Activated CD4-positive, alpha-beta memory T cell treated with anti-CD3 and anti-CD28 coated beads, Interleukin-2, amount 10 ng/mL, durations not matched to agents 7 days and 5 days (primary cell): Measurements from ENCODE around the gene CHAF1A. TPM values are rescaled to one million over a fixed set of nuclear protein-coding genes. Genes with fewer than 3 reads are reported as not detected.

ENCODE experiments used
- CTCF ChIA-PET: fragments of 350-600 bp; sonication (Branson Sonifier 250); formaldehyde crosslinking; loops from one replicate; lab custom pipeline; 2021; ENCODE audit warnings: antibody characterized with exemption, inconsistent platforms; lab: Charles Lee
- POLR2A ChIA-PET: fragments of 350-600 bp; sonication (Branson Sonifier 250); formaldehyde crosslinking; loops from one replicate; lab custom pipeline; 2021; ENCODE audit warnings: antibody characterized with exemption; lab: Charles Lee
- DNase-seq: peaks from one replicate; pipeline ENCODE4 v3.0.0-alpha.2; 2020
- H3K27ac Mint-ChIP-seq: one replicate; pipeline ENCODE4 v1.8.0; 2021; ENCODE audit warnings: mild to moderate bottlenecking, mixed read lengths
- H3K27me3 Mint-ChIP-seq: one replicate; pipeline ENCODE4 v1.8.0; 2021; ENCODE audit warnings: mixed read lengths
- H3K36me3 Mint-ChIP-seq: one replicate; pipeline ENCODE4 v1.8.0; 2021; ENCODE audit warnings: low read depth, mixed read lengths
- H3K4me1 Mint-ChIP-seq: one replicate; pipeline ENCODE4 v1.8.0; 2021; ENCODE audit warnings: mixed read lengths
- H3K4me3 Mint-ChIP-seq: one replicate; pipeline ENCODE4 v1.8.0; 2021; ENCODE audit warnings: mild to moderate bottlenecking, mixed read lengths
- H3K9me3 Mint-ChIP-seq: one replicate; pipeline ENCODE4 v1.8.0; 2021; ENCODE audit warnings: mixed read lengths
- total RNA-seq, 2 experiments: library from RNA; stranded (reverse); gene quantifications; one replicate each; pipeline ENCODE4 v1.2.3, GENCODE V29; 2021

The CHAF1A gene
- total RNA-seq, 2 experiments from 2014 or later, result 71.7 to 82.5 TPM

GRCh38 chr19:4467835-4468234 lies 65.4 kb downstream of the CHAF1A start:
- Mint-ChIP-seq H3K36me3 (no peaks in the 10 kb centered on the region), H3K4me1 (peaks cover 9% of the 10 kb centered on the region), H3K27me3 (no peaks in the 10 kb centered on the region), H3K27ac (no peak overlapping the region), H3K9me3 (no peaks in the 10 kb centered on the region), H3K4me3 (no peak overlapping the region)
- no peak for DNase-seq
- POLR2A ChIA-PET, result no interaction called here
- CTCF ChIA-PET, result no interaction called here

GRCh38 chr19:4471403-4472173 lies 69.1 kb downstream of the CHAF1A start:
- peaks cover 3% of the 10 kb centered on the region for H3K36me3 Mint-ChIP-seq
- H3K4me1 Mint-ChIP-seq, result peaks cover 27% of the 10 kb centered on the region
- no peaks in the 10 kb centered on the region for H3K27me3 Mint-ChIP-seq
- ChIA-PET POLR2A (interaction anchor here (0.7 to 3.7 kb wide), 20 partner anchors 8 to 709 kb away, joined by 3 to 32 read pairs (median 6); partner anchors contain the start of genes CHAF1A, DPP9, MPND and MRPL54), CTCF (interaction anchor here (0.6 to 1.9 kb wide), 19 partner anchors 11 to 484 kb away, joined by 3 to 9 read pairs (median 4); partner anchors contain the start of genes CHAF1A, FEM1A, SH3GL1 and UBXN6)
- no peaks in the 10 kb centered on the region for H3K9me3 Mint-ChIP-seq
- peak; percentile 98 for DNase-seq
- H3K27ac Mint-ChIP-seq, result no peak overlapping the region
- no peak overlapping the region for H3K4me3 Mint-ChIP-seq

GRCh38 chr19:4472174-4472974 lies 69.9 kb downstream of the CHAF1A start, which contains the start of gene HDGFL2:
TSS of gene HDGFL2 (plus strand) at chr19:4472297. CDS start at chr19:4472351, 54 bp downstream.
- H3K36me3 Mint-ChIP-seq, result peaks cover 6% of the 10 kb centered on the region
- peak within 1 kb of the TSS; percentile 71 for H3K4me3 Mint-ChIP-seq
- no peak for DNase-seq
- ChIA-PET POLR2A (interaction anchor here (1.2 to 3.7 kb wide), 7 partner anchors 13 to 225 kb away, joined by 3 to 32 read pairs (median 7); partner anchors contain the start of genes CHAF1A and YJU2), CTCF (interaction anchor here (1.0 to 1.9 kb wide), 9 partner anchors 11 to 319 kb away, joined by 3 to 9 read pairs (median 5); partner anchors contain the start of genes CHAF1A, FEM1A, UBXN6 and YJU2)
- no peaks in the 10 kb centered on the region for H3K27me3 Mint-ChIP-seq
- H3K9me3 Mint-ChIP-seq, result no peaks in the 10 kb centered on the region
- peaks cover 27% of the 10 kb centered on the region for H3K4me1 Mint-ChIP-seq
- peak within 1 kb of the TSS; percentile 31 for H3K27ac Mint-ChIP-seq

- no peak for DNase-seq
- Mint-ChIP-seq H3K36me3 (peaks cover 6% of the 10 kb centered on the region), H3K27me3 (no peaks in the 10 kb centered on the region), H3K4me1 (peaks cover 27% of the 10 kb centered on the region), H3K9me3 (no peaks in the 10 kb centered on the region), H3K4me3 (peak overlapping the region; percentile 71), H3K27ac (peak overlapping the region; percentile 47)
- ChIA-PET CTCF (no interaction called here), POLR2A (interaction anchor here (2.6 kb wide), 1 partner anchor 14 kb away, joined by 23 read pairs; no protein-coding TSS in a partner anchor)
Measured at GRCh38 chr19:4473011-4473762, 70.7 kb downstream of the CHAF1A start.

GRCh38 chr19:4473763-4474513 lies 71.5 kb downstream of the CHAF1A start:
- H3K27ac Mint-ChIP-seq, result peak overlapping the region; percentile 65
- DNase-seq, result no peak
- peaks cover 27% of the 10 kb centered on the region for H3K4me1 Mint-ChIP-seq
- POLR2A ChIA-PET, result interaction anchor here (1.0 kb wide), 1 partner anchor 12 kb away, joined by 3 read pairs; no protein-coding TSS in a partner anchor
- no peaks in the 10 kb centered on the region for H3K9me3 Mint-ChIP-seq
- peak overlapping the region; percentile 71 for H3K4me3 Mint-ChIP-seq
- H3K36me3 Mint-ChIP-seq, result peaks cover 6% of the 10 kb centered on the region
- CTCF ChIA-PET, result interaction anchor here (1.0 kb wide), 1 partner anchor 70 kb away, joined by 4 read pairs; no protein-coding TSS in a partner anchor
- no peaks in the 10 kb centered on the region for H3K27me3 Mint-ChIP-seq

- no peaks in the 10 kb centered on the region for H3K9me3 Mint-ChIP-seq
- DNase-seq, result no peak
- H3K36me3 Mint-ChIP-seq, result peaks cover 6% of the 10 kb centered on the region
- H3K27me3 Mint-ChIP-seq, result no peaks in the 10 kb centered on the region
- peak overlapping the region; percentile 71 for H3K4me3 Mint-ChIP-seq
- H3K27ac Mint-ChIP-seq, result peak overlapping the region; percentile 65
- peaks cover 24% of the 10 kb centered on the region for H3K4me1 Mint-ChIP-seq
- CTCF ChIA-PET, result interaction anchor here (1.0 kb wide), 1 partner anchor 70 kb away, joined by 4 read pairs; no protein-coding TSS in a partner anchor
- POLR2A ChIA-PET, result interaction anchor here (1.0 kb wide), 1 partner anchor 11 kb away, joined by 3 read pairs; no protein-coding TSS in a partner anchor
Measured at GRCh38 chr19:4474514-4475022, 72.1 kb downstream of the CHAF1A start.

GRCh38 chr19:4477034-4477801 lies 74.8 kb downstream of the CHAF1A start:
- Mint-ChIP-seq H3K27ac (no peak overlapping the region), H3K4me1 (peaks cover 18% of the 10 kb centered on the region)
- CTCF ChIA-PET, result interaction anchor here (0.6 kb wide), 1 partner anchor 92 kb away, joined by 3 read pairs; no protein-coding TSS in a partner anchor

GRCh38 chr19:4482721-4483364 lies 80.4 kb downstream of the CHAF1A start:
- Mint-ChIP-seq H3K36me3 (peaks cover 10% of the 10 kb centered on the region), H3K9me3 (no peaks in the 10 kb centered on the region), H3K4me1 (peaks cover 2% of the 10 kb centered on the region), H3K27me3 (no peaks in the 10 kb centered on the region), H3K27ac (no peak overlapping the region), H3K4me3 (no peak overlapping the region)
- POLR2A ChIA-PET, result no interaction called here
- no peak for DNase-seq
- CTCF ChIA-PET, result interaction anchor here (0.5 kb wide), 1 partner anchor 252 kb away, joined by 3 read pairs; no protein-coding TSS in a partner anchor

More at GRCh38 chr19:4477034-4477801, 74.8 kb downstream of the CHAF1A start:
- POLR2A ChIA-PET, result no interaction called here
- DNase-seq, result no peak
- Mint-ChIP-seq H3K9me3 (no peaks in the 10 kb centered on the region), H3K36me3 (peaks cover 6% of the 10 kb centered on the region), H3K4me3 (no peak overlapping the region), H3K27me3 (no peaks in the 10 kb centered on the region)

- ChIA-PET POLR2A (no interaction called here), CTCF (interaction anchor here (0.7 to 0.9 kb wide), 2 partner anchors 12 to 217 kb away, joined by 5 read pairs; partner anchors contain the start of gene HDGFL2)
- Mint-ChIP-seq H3K27ac (no peak overlapping the region), H3K4me1 (peaks cover 2% of the 10 kb centered on the region), H3K36me3 (peaks cover 10% of the 10 kb centered on the region), H3K9me3 (no peaks in the 10 kb centered on the region), H3K27me3 (no peaks in the 10 kb centered on the region), H3K4me3 (no peak overlapping the region)
- no peak for DNase-seq
Measured at GRCh38 chr19:4483385-4483784, 80.9 kb downstream of the CHAF1A start.

- no peak for DNase-seq
- Mint-ChIP-seq H3K4me1 (peaks cover 2% of the 10 kb centered on the region), H3K36me3 (peaks cover 17% of the 10 kb centered on the region), H3K27ac (no peak overlapping the region), H3K9me3 (no peaks in the 10 kb centered on the region), H3K4me3 (no peak overlapping the region), H3K27me3 (no peaks in the 10 kb centered on the region)
- ChIA-PET CTCF (interaction anchor here (1.0 kb wide), 1 partner anchor 39 kb away, joined by 3 read pairs; no protein-coding TSS in a partner anchor), POLR2A (no interaction called here)
Measured at GRCh38 chr19:4487572-4487971, 85.1 kb downstream of the CHAF1A start.
